ENCODE data around the gene PKNOX2.

DNA sequence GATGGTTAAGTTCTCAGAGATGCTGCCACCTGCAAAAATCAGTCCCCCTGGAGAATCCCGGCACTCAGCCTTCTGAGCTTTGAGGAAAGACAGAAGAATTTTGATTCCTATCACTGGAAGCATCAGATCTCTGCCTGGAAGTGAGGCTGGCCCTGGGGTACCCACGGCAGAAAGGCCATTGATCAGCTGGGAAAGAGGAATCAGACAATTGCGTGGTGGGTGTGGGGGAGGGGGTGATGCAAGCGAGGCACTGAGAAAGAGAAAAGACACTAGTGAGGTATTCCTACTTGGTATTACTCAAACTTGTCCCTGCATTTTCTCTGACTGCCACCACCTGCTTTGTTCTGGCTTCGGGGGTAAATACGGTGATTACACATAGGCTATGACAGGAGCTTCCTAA lies 235.4 kb downstream of the PKNOX2 start:
- no peak for TF ChIP-seq EZH2phosphoT487 (IDR thresholded peaks at IDR 0.05; ENCODE audit: low read depth)
- TF ChIP-seq, protein P1, sequence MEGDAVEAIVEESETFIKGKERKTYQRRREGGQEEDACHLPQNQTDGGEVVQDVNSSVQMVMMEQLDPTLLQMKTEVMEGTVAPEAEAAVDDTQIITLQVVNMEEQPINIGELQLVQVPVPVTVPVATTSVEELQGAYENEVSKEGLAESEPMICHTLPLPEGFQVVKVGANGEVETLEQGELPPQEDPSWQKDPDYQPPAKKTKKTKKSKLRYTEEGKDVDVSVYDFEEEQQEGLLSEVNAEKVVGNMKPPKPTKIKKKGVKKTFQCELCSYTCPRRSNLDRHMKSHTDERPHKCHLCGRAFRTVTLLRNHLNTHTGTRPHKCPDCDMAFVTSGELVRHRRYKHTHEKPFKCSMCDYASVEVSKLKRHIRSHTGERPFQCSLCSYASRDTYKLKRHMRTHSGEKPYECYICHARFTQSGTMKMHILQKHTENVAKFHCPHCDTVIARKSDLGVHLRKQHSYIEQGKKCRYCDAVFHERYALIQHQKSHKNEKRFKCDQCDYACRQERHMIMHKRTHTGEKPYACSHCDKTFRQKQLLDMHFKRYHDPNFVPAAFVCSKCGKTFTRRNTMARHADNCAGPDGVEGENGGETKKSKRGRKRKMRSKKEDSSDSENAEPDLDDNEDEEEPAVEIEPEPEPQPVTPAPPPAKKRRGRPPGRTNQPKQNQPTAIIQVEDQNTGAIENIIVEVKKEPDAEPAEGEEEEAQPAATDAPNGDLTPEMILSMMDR (IDR thresholded peaks at IDR 0.05; ENCODE audit: low read depth, low read length), result no peak
